ENCODE measurements around the gene SP140.

The SP140 gene

GRCh38 chr2:230346465-230346864, 120.9 kb downstream of the SP140 start:
- no peak overlapping the region for H3K4me3 ChIP-seq (ENCODE audit: insufficient read length, low read depth)
- TF ChIP-seq ZNF274 (IDR thresholded peaks at IDR 0.05; ENCODE audit: low read depth, low read length), result no peak
- no peak for TF ChIP-seq YY1 (IDR thresholded peaks at IDR 0.05; ENCODE audit: insufficient read depth, insufficient read length)
- TF ChIP-seq SUZ12 (IDR thresholded peaks at IDR 0.05; ENCODE audit: extremely low read depth, insufficient read depth, insufficient read length), result no peak
- no peaks in the 10 kb centered on the region for H3K4me1 ChIP-seq (ENCODE audit: insufficient read depth, insufficient read length)
- peaks cover 4% of the 10 kb centered on the region for H3K36me3 ChIP-seq (ENCODE audit: insufficient read depth, insufficient read length, low read length)
- no peaks in the 10 kb centered on the region for H3K27me3 ChIP-seq (ENCODE audit: insufficient read depth, insufficient read length)
- no peak overlapping the region for H3K9ac ChIP-seq (ENCODE audit: insufficient read length, low read depth)
- no peak for DNase-seq (ENCODE audit: low read depth, low spot score)
- peaks cover 35% of the 10 kb centered on the region for H3K9me3 ChIP-seq (ENCODE audit: insufficient read depth, low read length)

DNA sequence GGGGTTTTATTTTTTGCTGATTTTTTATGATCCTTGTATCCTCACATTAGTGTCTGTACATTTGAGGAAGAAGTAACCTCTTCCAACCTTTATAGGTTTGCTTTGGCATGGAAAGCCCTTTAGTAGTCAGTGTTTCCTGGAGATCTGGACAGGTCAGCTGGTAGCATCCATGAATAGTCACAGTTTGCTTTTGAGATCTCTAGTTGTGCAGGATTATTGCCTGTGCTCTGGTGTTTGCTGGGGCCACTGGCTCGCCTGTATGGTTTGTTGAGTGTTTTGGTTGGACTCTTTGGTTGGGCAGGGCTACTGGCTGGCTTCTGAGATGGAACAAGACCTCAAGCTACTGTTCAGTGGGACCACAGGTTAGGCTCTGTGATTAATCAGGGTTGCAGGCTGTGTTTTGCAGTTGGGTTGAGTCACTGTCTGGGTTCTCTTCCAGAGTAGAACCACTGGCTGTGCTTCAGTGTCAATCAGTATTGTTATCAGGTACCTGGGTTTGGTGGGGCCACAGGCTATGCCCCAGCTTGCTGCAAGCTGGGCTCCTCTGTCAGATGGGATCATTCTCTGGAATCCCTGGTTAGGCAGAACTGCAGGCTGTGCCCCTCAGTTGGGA, 121.5 kb downstream of the SP140 start:
- Histone ChIP-seq H3K9me3 (ENCODE audit: insufficient read depth, low read length) (peaks cover 35% of the 10 kb centered on the region), H3K4me1 (ENCODE audit: insufficient read depth, insufficient read length) (no peaks in the 10 kb centered on the region), H3K9ac (ENCODE audit: insufficient read length, low read depth) (no peak overlapping the region), H3K27me3 (ENCODE audit: insufficient read depth, insufficient read length) (no peaks in the 10 kb centered on the region), H3K36me3 (ENCODE audit: insufficient read depth, insufficient read length, low read length) (peaks cover 4% of the 10 kb centered on the region), H3K4me3 (ENCODE audit: insufficient read length, low read depth) (no peak overlapping the region)
- TF ChIP-seq SUZ12 (IDR thresholded peaks at IDR 0.05; ENCODE audit: extremely low read depth, insufficient read depth, insufficient read length) (no peak), ZNF274 (IDR thresholded peaks at IDR 0.05; ENCODE audit: low read depth, low read length) (no peak), YY1 (IDR thresholded peaks at IDR 0.05; ENCODE audit: insufficient read depth, insufficient read length) (no peak)
- no peak for DNase-seq (ENCODE audit: low read depth, low spot score)

DNA sequence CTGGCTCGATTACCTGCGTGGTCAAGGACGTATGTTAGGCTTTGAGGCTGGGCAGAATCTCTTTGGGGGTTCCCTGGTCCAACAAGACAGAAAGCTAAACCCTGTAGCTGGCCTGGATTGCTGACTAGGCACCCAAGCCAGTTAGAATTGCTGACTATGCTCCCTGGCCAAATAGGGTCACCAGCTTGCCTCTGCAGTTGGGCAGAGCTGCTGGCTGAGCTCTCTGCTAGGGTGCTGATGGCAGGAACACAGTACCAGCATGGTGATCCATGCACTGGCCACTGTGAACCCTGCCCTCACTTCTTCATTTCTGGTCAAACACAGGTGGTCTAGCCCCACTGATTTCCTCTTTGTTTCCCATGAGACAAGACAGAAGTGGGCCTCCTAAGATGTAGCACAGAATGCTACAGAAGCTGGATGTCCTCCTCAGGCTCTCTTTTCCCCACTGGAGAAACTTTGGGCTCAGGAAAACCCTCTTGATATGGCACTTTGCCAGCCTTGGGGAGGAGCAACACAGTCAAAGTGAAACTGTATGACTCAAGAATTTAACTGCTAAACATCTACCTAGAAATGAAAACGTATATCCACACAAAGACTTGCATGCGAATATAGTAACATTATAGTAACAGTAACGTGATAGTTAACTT, 122.2 kb downstream of the SP140 start:
- Histone ChIP-seq H3K4me1 (ENCODE audit: insufficient read depth, insufficient read length) (no peaks in the 10 kb centered on the region), H3K36me3 (ENCODE audit: insufficient read depth, insufficient read length, low read length) (peaks cover 4% of the 10 kb centered on the region), H3K4me3 (ENCODE audit: insufficient read length, low read depth) (no peak overlapping the region), H3K27me3 (ENCODE audit: insufficient read depth, insufficient read length) (no peaks in the 10 kb centered on the region), H3K9me3 (ENCODE audit: insufficient read depth, low read length) (peaks cover 34% of the 10 kb centered on the region), H3K9ac (ENCODE audit: insufficient read length, low read depth) (no peak overlapping the region)
- TF ChIP-seq ZNF274 (IDR thresholded peaks at IDR 0.05; ENCODE audit: low read depth, low read length), result no peak
- no peak for TF ChIP-seq YY1 (IDR thresholded peaks at IDR 0.05; ENCODE audit: insufficient read depth, insufficient read length)
- no peak for TF ChIP-seq SUZ12 (IDR thresholded peaks at IDR 0.05; ENCODE audit: extremely low read depth, insufficient read depth, insufficient read length)
- DNase-seq (ENCODE audit: low read depth, low spot score), result no peak

GRCh38 chr2:230348787-230349186, 123.3 kb downstream of the SP140 start:
- Histone ChIP-seq H3K4me1 (ENCODE audit: insufficient read depth, insufficient read length) (no peaks in the 10 kb centered on the region), H3K9me3 (ENCODE audit: insufficient read depth, low read length) (peaks cover 24% of the 10 kb centered on the region), H3K9ac (ENCODE audit: insufficient read length, low read depth) (no peak overlapping the region), H3K36me3 (ENCODE audit: insufficient read depth, insufficient read length, low read length) (peaks cover 4% of the 10 kb centered on the region), H3K27me3 (ENCODE audit: insufficient read depth, insufficient read length) (no peaks in the 10 kb centered on the region), H3K4me3 (ENCODE audit: insufficient read length, low read depth) (no peak overlapping the region)
- TF ChIP-seq SUZ12 (IDR thresholded peaks at IDR 0.05; ENCODE audit: extremely low read depth, insufficient read depth, insufficient read length), result no peak
- TF ChIP-seq ZNF274 (IDR thresholded peaks at IDR 0.05; ENCODE audit: low read depth, low read length), result no peak
- no peak for TF ChIP-seq YY1 (IDR thresholded peaks at IDR 0.05; ENCODE audit: insufficient read depth, insufficient read length)
- DNase-seq (ENCODE audit: low read depth, low spot score), result no peak

DNA sequence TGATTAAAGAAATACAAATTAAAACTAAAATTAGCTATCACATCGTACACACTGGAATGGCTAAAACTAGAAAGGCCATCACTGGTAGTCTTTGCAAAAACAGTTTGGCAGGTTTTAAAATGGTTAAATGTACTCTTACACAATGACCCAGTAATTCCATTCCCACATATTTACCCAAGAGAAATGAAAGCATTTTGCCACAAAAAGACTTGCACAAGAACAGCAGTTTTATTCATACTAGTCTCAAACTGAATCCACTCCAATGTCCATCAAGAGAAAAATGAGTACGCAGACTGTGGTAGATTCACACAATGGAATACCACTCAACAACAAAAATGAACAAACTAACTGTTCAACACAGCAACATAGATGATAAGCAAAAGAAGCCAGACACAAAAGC, 130.5 kb downstream of the SP140 start:
- no peak for DNase-seq (ENCODE audit: low read depth, low spot score)
- TF ChIP-seq SUZ12 (IDR thresholded peaks at IDR 0.05; ENCODE audit: extremely low read depth, insufficient read depth, insufficient read length) (no peak), ZNF274 (IDR thresholded peaks at IDR 0.05; ENCODE audit: low read depth, low read length) (no peak), YY1 (IDR thresholded peaks at IDR 0.05; ENCODE audit: insufficient read depth, insufficient read length) (no peak)
- H3K9ac ChIP-seq (ENCODE audit: insufficient read length, low read depth), result no peak overlapping the region
- H3K27me3 ChIP-seq (ENCODE audit: insufficient read depth, insufficient read length), result no peaks in the 10 kb centered on the region
- no peaks in the 10 kb centered on the region for H3K9me3 ChIP-seq (ENCODE audit: insufficient read depth, low read length)
- peaks cover 23% of the 10 kb centered on the region for H3K36me3 ChIP-seq (ENCODE audit: insufficient read depth, insufficient read length, low read length)
- H3K4me3 ChIP-seq (ENCODE audit: insufficient read length, low read depth), result no peak overlapping the region
- H3K4me1 ChIP-seq (ENCODE audit: insufficient read depth, insufficient read length), result no peaks in the 10 kb centered on the region

- H3K4me1 ChIP-seq (ENCODE audit: insufficient read depth, insufficient read length), result no peaks in the 10 kb centered on the region
- no peaks in the 10 kb centered on the region for H3K9me3 ChIP-seq (ENCODE audit: insufficient read depth, low read length)
- H3K4me3 ChIP-seq (ENCODE audit: insufficient read length, low read depth), result no peak overlapping the region
- TF ChIP-seq YY1 (IDR thresholded peaks at IDR 0.05; ENCODE audit: insufficient read depth, insufficient read length), result no peak
- TF ChIP-seq ZNF274 (IDR thresholded peaks at IDR 0.05; ENCODE audit: low read depth, low read length), result no peak
- TF ChIP-seq SUZ12 (IDR thresholded peaks at IDR 0.05; ENCODE audit: extremely low read depth, insufficient read depth, insufficient read length), result no peak
- H3K36me3 ChIP-seq (ENCODE audit: insufficient read depth, insufficient read length, low read length), result peaks cover 39% of the 10 kb centered on the region
- no peak for DNase-seq (ENCODE audit: low read depth, low spot score)
- no peak overlapping the region for H3K9ac ChIP-seq (ENCODE audit: insufficient read length, low read depth)
- H3K27me3 ChIP-seq (ENCODE audit: insufficient read depth, insufficient read length), result no peaks in the 10 kb centered on the region
Observed at GRCh38 chr2:230358305-230358704, 132.8 kb downstream of the SP140 start.

GRCh38 chr2:230360028-230360427, 134.5 kb downstream of the SP140 start:
- no peak for DNase-seq (ENCODE audit: low read depth, low spot score)
- TF ChIP-seq YY1 (IDR thresholded peaks at IDR 0.05; ENCODE audit: insufficient read depth, insufficient read length), result no peak
- TF ChIP-seq ZNF274 (IDR thresholded peaks at IDR 0.05; ENCODE audit: low read depth, low read length), result no peak
- Histone ChIP-seq H3K9ac (ENCODE audit: insufficient read length, low read depth) (no peak overlapping the region), H3K36me3 (ENCODE audit: insufficient read depth, insufficient read length, low read length) (peaks cover 39% of the 10 kb centered on the region), H3K9me3 (ENCODE audit: insufficient read depth, low read length) (no peaks in the 10 kb centered on the region), H3K27me3 (ENCODE audit: insufficient read depth, insufficient read length) (no peaks in the 10 kb centered on the region), H3K4me1 (ENCODE audit: insufficient read depth, insufficient read length) (no peaks in the 10 kb centered on the region), H3K4me3 (ENCODE audit: insufficient read length, low read depth) (no peak overlapping the region)

All from NT2/D1 (cell line).